ENCODE results near the gene MALT1. TPM values are rescaled to one million over a fixed set of nuclear protein-coding genes. Genes with fewer than 3 reads are reported as not detected.

MALT1 gene
- total RNA-seq, 1 experiment from 2014 or later, result 22.6 TPM

DNA sequence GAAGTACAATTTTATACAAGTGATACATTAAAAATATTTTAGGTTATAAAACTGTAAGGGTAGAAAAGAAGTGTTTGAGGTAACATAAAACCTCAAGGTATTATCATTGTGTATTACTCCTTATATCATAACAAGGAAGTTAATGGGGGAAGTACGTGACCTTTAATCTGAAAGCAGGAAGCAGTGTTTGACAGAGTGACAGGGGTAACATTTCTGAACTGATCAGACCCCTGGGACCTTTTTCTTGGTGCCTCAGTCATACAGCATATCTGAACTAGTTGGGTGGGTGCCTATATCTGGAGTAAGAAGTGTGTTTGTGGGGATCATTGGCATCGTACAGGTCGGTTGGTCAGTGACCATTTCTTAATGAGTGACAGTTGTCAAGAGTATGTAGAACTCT lies 43.0 kb downstream of the MALT1 start:
- intact Hi-C loops (cut with micrococcal nuclease; ENCODE audit: unreplicated experiment), result no loop called here
- TF ChIP-seq, protein P1, sequence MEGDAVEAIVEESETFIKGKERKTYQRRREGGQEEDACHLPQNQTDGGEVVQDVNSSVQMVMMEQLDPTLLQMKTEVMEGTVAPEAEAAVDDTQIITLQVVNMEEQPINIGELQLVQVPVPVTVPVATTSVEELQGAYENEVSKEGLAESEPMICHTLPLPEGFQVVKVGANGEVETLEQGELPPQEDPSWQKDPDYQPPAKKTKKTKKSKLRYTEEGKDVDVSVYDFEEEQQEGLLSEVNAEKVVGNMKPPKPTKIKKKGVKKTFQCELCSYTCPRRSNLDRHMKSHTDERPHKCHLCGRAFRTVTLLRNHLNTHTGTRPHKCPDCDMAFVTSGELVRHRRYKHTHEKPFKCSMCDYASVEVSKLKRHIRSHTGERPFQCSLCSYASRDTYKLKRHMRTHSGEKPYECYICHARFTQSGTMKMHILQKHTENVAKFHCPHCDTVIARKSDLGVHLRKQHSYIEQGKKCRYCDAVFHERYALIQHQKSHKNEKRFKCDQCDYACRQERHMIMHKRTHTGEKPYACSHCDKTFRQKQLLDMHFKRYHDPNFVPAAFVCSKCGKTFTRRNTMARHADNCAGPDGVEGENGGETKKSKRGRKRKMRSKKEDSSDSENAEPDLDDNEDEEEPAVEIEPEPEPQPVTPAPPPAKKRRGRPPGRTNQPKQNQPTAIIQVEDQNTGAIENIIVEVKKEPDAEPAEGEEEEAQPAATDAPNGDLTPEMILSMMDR (IDR thresholded peaks at IDR 0.05; ENCODE audit: insufficient read depth in 1 of 2, low read depth in 1 of 2, low read length in 1 of 2, severe bottlenecking in 1 of 2, unreplicated experiment in 1 of 2), result no peak
- Histone ChIP-seq H3K36me3 (ENCODE audit: control insufficient read depth, insufficient read depth, low read length) (no peaks in the 10 kb centered on the region), H3K4me3 (ENCODE audit: low read depth, low read length) (no peak overlapping the region), H3K27me3 (replicated peaks; ENCODE audit: control insufficient read depth, insufficient read depth, low read length) (no peaks in the 10 kb centered on the region), H3K9me3 (no peaks in the 10 kb centered on the region), H3K4me1 (no peaks in the 10 kb centered on the region)
- Mint-ChIP-seq H3K4me1 (ENCODE audit: low read depth, unreplicated experiment) (no peaks in the 10 kb centered on the region), H3K9me3 (ENCODE audit: unreplicated experiment) (no peaks in the 10 kb centered on the region), H3K27ac (ENCODE audit: unreplicated experiment) (no peak overlapping the region), H3K36me3 (ENCODE audit: insufficient read depth, unreplicated experiment) (peaks cover 11% of the 10 kb centered on the region), H3K4me3 (ENCODE audit: unreplicated experiment) (no peak overlapping the region), H3K27me3 (ENCODE audit: insufficient read depth, unreplicated experiment) (no peaks in the 10 kb centered on the region)
- ChIA-PET POLR2A (no interaction called here), CTCF (no interaction called here)
- no peak for DNase-seq
- no TSS peak for BruUV-seq (replicated peaks)

GRCh38 chr18:58714821-58715220 lies 43.6 kb downstream of the MALT1 start:
- BruUV-seq (replicated peaks), result no TSS peak
- Mint-ChIP-seq H3K27me3 (ENCODE audit: insufficient read depth, unreplicated experiment) (no peaks in the 10 kb centered on the region), H3K4me1 (ENCODE audit: low read depth, unreplicated experiment) (no peaks in the 10 kb centered on the region), H3K9me3 (ENCODE audit: unreplicated experiment) (no peaks in the 10 kb centered on the region), H3K27ac (ENCODE audit: unreplicated experiment) (no peak overlapping the region), H3K4me3 (ENCODE audit: unreplicated experiment) (no peak overlapping the region), H3K36me3 (ENCODE audit: insufficient read depth, unreplicated experiment) (peaks cover 11% of the 10 kb centered on the region)
- ChIA-PET POLR2A (no interaction called here), CTCF (no interaction called here)
- DNase-seq, result no peak
- Histone ChIP-seq H3K4me3 (ENCODE audit: low read depth, low read length) (no peak overlapping the region), H3K27me3 (replicated peaks; ENCODE audit: control insufficient read depth, insufficient read depth, low read length) (no peaks in the 10 kb centered on the region), H3K36me3 (ENCODE audit: control insufficient read depth, insufficient read depth, low read length) (no peaks in the 10 kb centered on the region), H3K9me3 (no peaks in the 10 kb centered on the region), H3K4me1 (no peaks in the 10 kb centered on the region)
- intact Hi-C loops (cut with micrococcal nuclease; ENCODE audit: unreplicated experiment), result no loop called here
- TF ChIP-seq, protein P1 (IDR thresholded peaks at IDR 0.05; ENCODE audit: insufficient read depth in 1 of 2, low read depth in 1 of 2, low read length in 1 of 2, severe bottlenecking in 1 of 2, unreplicated experiment in 1 of 2), result no peak

DNA sequence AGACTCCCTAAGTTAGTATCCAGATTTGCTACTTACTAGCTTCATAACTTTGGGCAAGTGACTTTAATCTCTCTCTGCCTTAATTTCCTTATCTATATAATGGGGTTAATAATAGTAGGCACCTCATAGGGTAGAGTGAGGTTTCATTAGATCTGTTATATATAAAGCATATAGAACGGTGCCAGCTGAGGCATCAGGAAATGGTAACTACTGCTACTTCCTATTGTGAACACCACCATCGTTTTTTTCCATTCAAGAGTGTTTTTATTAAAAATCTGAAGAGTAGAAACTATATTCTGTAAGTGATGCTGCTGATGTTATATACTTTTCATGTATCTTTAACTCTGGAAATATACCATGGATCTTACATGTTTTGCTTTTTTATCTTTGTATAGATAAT lies 44.3 kb downstream of the MALT1 start:
- no TSS peak for BruUV-seq (replicated peaks)
- TF ChIP-seq, protein P1 (IDR thresholded peaks at IDR 0.05; ENCODE audit: insufficient read depth in 1 of 2, low read depth in 1 of 2, low read length in 1 of 2, severe bottlenecking in 1 of 2, unreplicated experiment in 1 of 2), result no peak
- ChIA-PET CTCF (no interaction called here), POLR2A (no interaction called here)
- peaks cover 11% of the 10 kb centered on the region for H3K36me3 Mint-ChIP-seq (ENCODE audit: insufficient read depth, unreplicated experiment)
- no peak overlapping the region for H3K4me3 Mint-ChIP-seq (ENCODE audit: unreplicated experiment)
- Histone ChIP-seq H3K9me3 (no peaks in the 10 kb centered on the region), H3K4me1 (no peaks in the 10 kb centered on the region), H3K27me3 (replicated peaks; ENCODE audit: control insufficient read depth, insufficient read depth, low read length) (no peaks in the 10 kb centered on the region), H3K36me3 (ENCODE audit: control insufficient read depth, insufficient read depth, low read length) (no peaks in the 10 kb centered on the region), H3K4me3 (ENCODE audit: low read depth, low read length) (no peak overlapping the region)
- no peak for DNase-seq
- no peak overlapping the region for H3K27ac Mint-ChIP-seq (ENCODE audit: unreplicated experiment)
- H3K9me3 Mint-ChIP-seq (ENCODE audit: unreplicated experiment), result no peaks in the 10 kb centered on the region
- no peaks in the 10 kb centered on the region for H3K27me3 Mint-ChIP-seq (ENCODE audit: insufficient read depth, unreplicated experiment)
- intact Hi-C loops (cut with micrococcal nuclease; ENCODE audit: unreplicated experiment), result no loop called here
- no peaks in the 10 kb centered on the region for H3K4me1 Mint-ChIP-seq (ENCODE audit: low read depth, unreplicated experiment)

Data from Caco-2 (cell line).